Mammary epithelial cell (primary cell): Measurements from ENCODE around the gene SLC20A1.

ENCODE experiments used
- EZH2 ChIP-seq: IDR thresholded peaks from 2 replicates; pipeline ENCODE4 v1.6.1; 2012; ENCODE audit warnings: low read length, inconsistent platforms, borderline replicate concordance
- TF ChIP-seq, protein P1 (sequence below), 2 donors: IDR thresholded peaks in 1 of 2; conservative IDR thresholded peaks in 1 of 2; 2 replicates each; pipeline ENCODE4 v1.5.1; 2011 to 2012; ENCODE audit warnings: inconsistent platforms in 2 of 2, low read length in 2 of 2, mild to moderate bottlenecking in 2 of 2, control low read depth in 1 of 2, low read depth in 1 of 2; ENCODE audit not compliant: insufficient read depth in 1 of 2; ENCODE audit errors: extremely low read depth in 1 of 2

DNA sequence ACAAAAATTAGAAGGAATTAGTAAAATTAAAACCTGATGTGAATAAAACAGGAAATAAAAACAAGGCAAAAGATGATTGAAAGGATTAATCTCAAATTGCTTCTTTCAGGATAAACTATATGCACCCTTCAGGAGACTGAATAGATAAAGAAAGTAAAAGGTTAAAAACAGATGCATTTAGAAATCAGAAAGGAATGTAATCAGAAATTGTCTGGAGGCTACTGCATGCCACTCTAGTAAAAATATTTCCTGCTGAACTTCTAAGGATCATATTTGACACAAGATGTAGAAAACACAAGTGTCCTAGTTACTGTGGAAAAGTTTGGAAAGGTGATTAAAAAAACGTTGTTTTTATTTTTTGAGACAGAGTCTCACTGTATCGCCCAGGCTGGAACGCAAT is 45.1 kb upstream of the SLC20A1 start:
- TF ChIP-seq, protein P1, sequence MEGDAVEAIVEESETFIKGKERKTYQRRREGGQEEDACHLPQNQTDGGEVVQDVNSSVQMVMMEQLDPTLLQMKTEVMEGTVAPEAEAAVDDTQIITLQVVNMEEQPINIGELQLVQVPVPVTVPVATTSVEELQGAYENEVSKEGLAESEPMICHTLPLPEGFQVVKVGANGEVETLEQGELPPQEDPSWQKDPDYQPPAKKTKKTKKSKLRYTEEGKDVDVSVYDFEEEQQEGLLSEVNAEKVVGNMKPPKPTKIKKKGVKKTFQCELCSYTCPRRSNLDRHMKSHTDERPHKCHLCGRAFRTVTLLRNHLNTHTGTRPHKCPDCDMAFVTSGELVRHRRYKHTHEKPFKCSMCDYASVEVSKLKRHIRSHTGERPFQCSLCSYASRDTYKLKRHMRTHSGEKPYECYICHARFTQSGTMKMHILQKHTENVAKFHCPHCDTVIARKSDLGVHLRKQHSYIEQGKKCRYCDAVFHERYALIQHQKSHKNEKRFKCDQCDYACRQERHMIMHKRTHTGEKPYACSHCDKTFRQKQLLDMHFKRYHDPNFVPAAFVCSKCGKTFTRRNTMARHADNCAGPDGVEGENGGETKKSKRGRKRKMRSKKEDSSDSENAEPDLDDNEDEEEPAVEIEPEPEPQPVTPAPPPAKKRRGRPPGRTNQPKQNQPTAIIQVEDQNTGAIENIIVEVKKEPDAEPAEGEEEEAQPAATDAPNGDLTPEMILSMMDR (conservative IDR thresholded peaks at IDR 0.05 in 1 of 2, IDR thresholded peaks at IDR 0.05 in 1 of 2; ENCODE audit: extremely low read depth in 1 of 2, insufficient read depth in 1 of 2, low read depth in 1 of 2, low read length in 2 of 2) = no peak
- TF ChIP-seq EZH2 = no peak
